ENCODE results near the gene STIP1. TPM values are rescaled to one million over a fixed set of nuclear protein-coding genes. Genes with fewer than 3 reads are reported as not detected.

The STIP1 gene
- total RNA-seq, 1 experiment from 2014 or later, result 557 TPM

GRCh38 chr11:64178203-64178602 is 7.8 kb upstream of the STIP1 start:
- no peak overlapping the region for H3K4me3 ChIP-seq (ENCODE audit: low read length)
- intact Hi-C loops (cut with micrococcal nuclease), result no loop called here
- no peak overlapping the region for H2AFZ ChIP-seq (ENCODE audit: low read length)
- no TSS peak for BruUV-seq (replicated peaks)
- H3K79me2 ChIP-seq (ENCODE audit: low read length), result peaks cover 6% of the 10 kb centered on the region
- H3F3A ChIP-seq (ENCODE audit: low read length, unreplicated experiment), result peaks cover 4% of the 10 kb centered on the region
- no peaks in the 10 kb centered on the region for H3K36me3 ChIP-seq (ENCODE audit: low read depth, low read length)
- no peak overlapping the region for H3K9ac ChIP-seq (ENCODE audit: low read length)
- peaks cover 10% of the 10 kb centered on the region for H3K4me1 ChIP-seq (ENCODE audit: insufficient read depth, low read length)
- no peaks in the 10 kb centered on the region for H4K20me1 ChIP-seq (ENCODE audit: low read length)
- ATAC-seq (no peak), DNase-seq (no peak)
- ChIA-PET POLR2A (ENCODE audit: unreplicated experiment) (no interaction called here), CTCF (no interaction called here)
- H3K4me2 ChIP-seq (ENCODE audit: low read length), result no peak overlapping the region
- H3K27me3 ChIP-seq (ENCODE audit: low read length), result no peaks in the 10 kb centered on the region
- no peaks in the 10 kb centered on the region for H3K9me2 ChIP-seq (replicated peaks; ENCODE audit: low read length)
- H3K27ac ChIP-seq (ENCODE audit: low read length), result no peak overlapping the region
- H3K9me3 ChIP-seq (ENCODE audit: low read length), result no peaks in the 10 kb centered on the region
- TF ChIP-seq EZH2 (IDR thresholded peaks at IDR 0.05; ENCODE audit: low read length, unreplicated experiment), result no peak
- TF ChIP-seq, protein P1, sequence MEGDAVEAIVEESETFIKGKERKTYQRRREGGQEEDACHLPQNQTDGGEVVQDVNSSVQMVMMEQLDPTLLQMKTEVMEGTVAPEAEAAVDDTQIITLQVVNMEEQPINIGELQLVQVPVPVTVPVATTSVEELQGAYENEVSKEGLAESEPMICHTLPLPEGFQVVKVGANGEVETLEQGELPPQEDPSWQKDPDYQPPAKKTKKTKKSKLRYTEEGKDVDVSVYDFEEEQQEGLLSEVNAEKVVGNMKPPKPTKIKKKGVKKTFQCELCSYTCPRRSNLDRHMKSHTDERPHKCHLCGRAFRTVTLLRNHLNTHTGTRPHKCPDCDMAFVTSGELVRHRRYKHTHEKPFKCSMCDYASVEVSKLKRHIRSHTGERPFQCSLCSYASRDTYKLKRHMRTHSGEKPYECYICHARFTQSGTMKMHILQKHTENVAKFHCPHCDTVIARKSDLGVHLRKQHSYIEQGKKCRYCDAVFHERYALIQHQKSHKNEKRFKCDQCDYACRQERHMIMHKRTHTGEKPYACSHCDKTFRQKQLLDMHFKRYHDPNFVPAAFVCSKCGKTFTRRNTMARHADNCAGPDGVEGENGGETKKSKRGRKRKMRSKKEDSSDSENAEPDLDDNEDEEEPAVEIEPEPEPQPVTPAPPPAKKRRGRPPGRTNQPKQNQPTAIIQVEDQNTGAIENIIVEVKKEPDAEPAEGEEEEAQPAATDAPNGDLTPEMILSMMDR (conservative IDR thresholded peaks at IDR 0.05; ENCODE audit: low read depth, low read length), result no peak
- TF ChIP-seq EZH2phosphoT487 (IDR thresholded peaks at IDR 0.05; ENCODE audit: borderline replicate concordance, low read length), result no peak

DNA sequence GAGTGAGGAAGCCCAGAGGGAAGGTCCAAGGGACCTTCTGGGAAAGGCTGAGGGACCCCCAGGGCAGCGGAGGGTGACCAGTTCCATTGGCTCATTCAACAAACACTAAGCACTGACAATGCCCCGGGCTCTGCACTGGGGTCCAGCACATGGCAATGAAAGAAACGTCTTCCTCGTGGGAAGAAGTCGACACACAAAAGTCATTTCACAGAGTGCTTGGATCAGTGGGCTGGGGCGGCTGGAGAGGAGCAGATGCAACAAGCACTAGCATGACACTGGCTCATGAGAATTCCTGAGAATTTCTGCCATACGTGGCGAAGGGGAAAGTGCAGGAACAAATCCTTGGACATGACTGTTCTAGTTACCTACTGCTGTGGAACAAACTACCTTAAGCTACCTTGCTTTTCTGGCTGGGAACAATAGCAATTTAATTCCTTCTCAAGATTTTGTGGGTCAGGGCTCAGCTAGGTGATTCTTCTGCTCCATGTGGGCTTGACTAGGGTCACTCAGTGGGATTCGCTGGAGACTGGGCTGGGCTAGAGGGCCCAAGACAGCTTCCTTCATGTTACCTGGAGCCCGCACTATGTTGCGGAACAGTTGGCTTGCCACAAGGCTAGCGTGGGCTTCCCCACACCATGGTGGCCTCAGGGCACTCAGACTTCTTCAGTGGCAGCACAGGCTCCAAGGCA is 6.9 kb upstream of the STIP1 start:
- H3K36me3 ChIP-seq (ENCODE audit: low read depth, low read length), result no peaks in the 10 kb centered on the region
- intact Hi-C loops (cut with micrococcal nuclease), result no loop called here
- CTCF ChIA-PET, result no interaction called here
- no peaks in the 10 kb centered on the region for H4K20me1 ChIP-seq (ENCODE audit: low read length)
- TF ChIP-seq, protein P1 (conservative IDR thresholded peaks at IDR 0.05; ENCODE audit: low read depth, low read length), result no peak
- TF ChIP-seq EZH2 (IDR thresholded peaks at IDR 0.05; ENCODE audit: low read length, unreplicated experiment) (no peak), EZH2phosphoT487 (IDR thresholded peaks at IDR 0.05; ENCODE audit: borderline replicate concordance, low read length) (no peak)
- POLR2A ChIA-PET (ENCODE audit: unreplicated experiment), result no interaction called here
- DNase-seq (no peak), ATAC-seq (no peak)
- H3K9me3 ChIP-seq (ENCODE audit: low read length), result no peaks in the 10 kb centered on the region
- H3K27ac ChIP-seq (ENCODE audit: low read length), result no peak overlapping the region
- H3F3A ChIP-seq (ENCODE audit: low read length, unreplicated experiment), result peaks cover 4% of the 10 kb centered on the region
- H3K9ac ChIP-seq (ENCODE audit: low read length), result no peak overlapping the region
- no peaks in the 10 kb centered on the region for H3K9me2 ChIP-seq (replicated peaks; ENCODE audit: low read length)
- no peaks in the 10 kb centered on the region for H3K27me3 ChIP-seq (ENCODE audit: low read length)
- H3K4me1 ChIP-seq (ENCODE audit: insufficient read depth, low read length), result peaks cover 14% of the 10 kb centered on the region
- H3K4me3 ChIP-seq (ENCODE audit: low read length), result no peak overlapping the region
- H3K4me2 ChIP-seq (ENCODE audit: low read length), result no peak overlapping the region
- no peak overlapping the region for H2AFZ ChIP-seq (ENCODE audit: low read length)
- peaks cover 15% of the 10 kb centered on the region for H3K79me2 ChIP-seq (ENCODE audit: low read length)
- BruUV-seq (replicated peaks), result no TSS peak

- H3K4me2 ChIP-seq (ENCODE audit: low read length), result peak overlapping the region; percentile 54
- 0 out of 2 replicates have a peak overlapping the region, but pooled peaks have one; percentile 43 for H2AFZ ChIP-seq (ENCODE audit: low read length)
- POLR2A ChIA-PET (ENCODE audit: unreplicated experiment), result interaction anchor here (0.8 kb wide), 1 partner anchor 14 kb away, joined by 3 read pairs; no protein-coding TSS in a partner anchor
Measured at GRCh38 chr11:64180891-64181290, 5.1 kb upstream of the STIP1 start.

More at GRCh38 chr11:64180891-64181290, 5.1 kb upstream of the STIP1 start:
- no peak overlapping the region for H3K4me3 ChIP-seq (ENCODE audit: low read length)
- peaks cover 24% of the 10 kb centered on the region for H3K4me1 ChIP-seq (ENCODE audit: insufficient read depth, low read length)
- no peak overlapping the region for H3K27ac ChIP-seq (ENCODE audit: low read length)
- H3K9me2 ChIP-seq (replicated peaks; ENCODE audit: low read length), result no peaks in the 10 kb centered on the region
- H3K36me3 ChIP-seq (ENCODE audit: low read depth, low read length), result no peaks in the 10 kb centered on the region
- H3F3A ChIP-seq (ENCODE audit: low read length, unreplicated experiment), result peaks cover 4% of the 10 kb centered on the region
- ATAC-seq, result no peak
- no peaks in the 10 kb centered on the region for H4K20me1 ChIP-seq (ENCODE audit: low read length)
- H3K79me2 ChIP-seq (ENCODE audit: low read length), result peaks cover 28% of the 10 kb centered on the region
- no peak for DNase-seq
- intact Hi-C loops (cut with micrococcal nuclease), result loop anchor here (10.0 kb wide), 1 partner anchor 1456 kb away; the partner anchor contains the start of genes HNRNPUL2 and TTC9C
- H3K27me3 ChIP-seq (ENCODE audit: low read length), result no peaks in the 10 kb centered on the region
- H3K9ac ChIP-seq (ENCODE audit: low read length), result no peak overlapping the region; the same call in 1 of the 2 replicates
- TF ChIP-seq EZH2phosphoT487 (IDR thresholded peaks at IDR 0.05; ENCODE audit: borderline replicate concordance, low read length), result no peak
- no peak for TF ChIP-seq EZH2 (IDR thresholded peaks at IDR 0.05; ENCODE audit: low read length, unreplicated experiment)
- TF ChIP-seq, protein P1 (conservative IDR thresholded peaks at IDR 0.05; ENCODE audit: low read depth, low read length), result no peak
- CTCF ChIA-PET, result interaction anchor here (0.9 kb wide), 1 partner anchor 174 kb away, joined by 4 read pairs; no protein-coding TSS in a partner anchor
- BruUV-seq (replicated peaks), result no TSS peak
- no peaks in the 10 kb centered on the region for H3K9me3 ChIP-seq (ENCODE audit: low read length)
